Dedifferentiated amniotic fluid mesenchymal stem cell (primary cell): ENCODE results near the gene SECISBP2.

Source experiments
- DNase-seq: peaks from one replicate; pipeline ENCODE4 v3.0.0-alpha.2; 2016; ENCODE audit errors: extremely low spot score

Gene SECISBP2

DNA sequence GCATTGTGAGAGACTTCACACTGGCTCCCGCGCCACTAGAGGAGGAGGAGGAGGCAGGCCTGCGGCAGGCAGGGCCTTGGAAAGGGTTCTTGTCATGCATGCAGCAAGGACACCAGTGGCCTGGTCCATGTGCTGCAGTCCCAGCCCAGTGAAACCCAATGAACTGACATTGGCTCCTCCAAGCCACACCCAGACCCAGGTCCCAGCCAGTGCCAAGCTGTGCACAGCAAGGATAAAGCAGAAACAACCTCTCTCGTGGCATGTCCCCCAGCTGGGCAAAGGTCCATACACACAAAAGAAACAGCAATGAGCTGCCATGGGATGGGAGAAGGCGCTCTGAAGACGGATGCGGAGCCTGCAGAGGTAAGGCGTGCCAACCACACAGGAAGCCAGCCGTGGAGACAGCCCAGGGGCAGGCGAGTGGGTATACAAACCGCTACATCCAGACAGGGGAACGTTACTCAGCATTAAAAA is 90.4 kb downstream of the SECISBP2 start:
- no peak for DNase-seq
